Neural progenitor cell (in vitro differentiated cells): Measurements from ENCODE around the gene RALB.

Source experiments
- CTCF ChIP-seq: fragments of 200-600 bp; sonication (generic); IDR thresholded peaks from 2 replicates; pipeline ENCODE4 v1.5.1; 2017; ENCODE audit warnings: antibody characterized with exemption, mild to moderate bottlenecking
- EZH2 ChIP-seq: fragments of 200-600 bp; sonication (generic); IDR thresholded peaks from 2 replicates; pipeline ENCODE4 v1.6.1; 2017; ENCODE audit warnings: antibody characterized with exemption, mild to moderate bottlenecking, moderate library complexity
- EZH2phosphoT487 ChIP-seq: fragments of 200-600 bp; sonication (generic); IDR thresholded peaks from 2 replicates; pipeline ENCODE4 v1.6.1; 2017; ENCODE audit warnings: antibody characterized with exemption

- TF ChIP-seq CTCF (no peak), EZH2 (no peak), EZH2phosphoT487 (no peak)
Observed at GRCh38 chr2:120303177-120303576, 50.5 kb downstream of the RALB start.
